B cell (primary cell): ENCODE measurements around the gene GRIN3A. TPM values are rescaled to one million over a fixed set of nuclear protein-coding genes. Genes with fewer than 3 reads are reported as not detected.

Source experiments
- ATAC-seq: fragments of 200-7000 bp; cut with Tn5 transposase; one replicate; pipeline ENCODE4 v1.10.0; 2021; ENCODE audit warnings: low read depth, mild to moderate bottlenecking, moderate number of reproducible peaks, moderate library complexity
- CTCF ChIA-PET: fragments of 350-600 bp; sonication (Branson Sonifier 250); formaldehyde crosslinking; loops from one replicate; lab custom pipeline; 2021; ENCODE audit warnings: antibody characterized with exemption, inconsistent platforms; lab: Charles Lee
- POLR2A ChIA-PET: fragments of 350-600 bp; sonication (Branson Sonifier 250); formaldehyde crosslinking; loops from one replicate; lab custom pipeline; 2021; ENCODE audit warnings: antibody characterized with exemption; lab: Charles Lee
- DNase-seq: peaks from one replicate; pipeline ENCODE4 v3.0.0; 2013
- H2AFZ ChIP-seq: 2 replicates; pipeline ENCODE4 v1.6.1; 2012; ENCODE audit warnings: mild to moderate bottlenecking, low read depth, low read length; ENCODE audit not compliant: insufficient read depth, poor library complexity, severe bottlenecking
- H3K27ac ChIP-seq, 2 donors: 1 replicate in 1 of 2; 2 replicates in 1 of 2; pipeline ENCODE4 v1.5.1; 2012 to 2013; ENCODE audit warnings: low read length in 2 of 2, mild to moderate bottlenecking in 2 of 2, moderate library complexity in 1 of 2
- H3K27me3 ChIP-seq, 4 experiments: fragments of 200-600 bp in 1 of 4; sonication (generic) in 1 of 4; replicated peaks in 1 of 4; 1 replicate in 2 of 4; 2 replicates in 2 of 4; pipeline versions ENCODE4 v1.6.1 to v1.7.0; 2013 to 2016; ENCODE audit warnings: low read length in 3 of 4, mild to moderate bottlenecking in 2 of 4, mixed read lengths in 1 of 4, moderate library complexity in 1 of 4; ENCODE audit not compliant: insufficient read depth in 4 of 4, control insufficient read depth in 3 of 4; ENCODE audit errors: control extremely low read depth in 1 of 4
- H3K36me3 ChIP-seq, 2 experiments: replicated peaks in 1 of 2; 1 replicate in 1 of 2; 2 replicates in 1 of 2; pipeline versions ENCODE4 v1.6.1 to v1.7.1; 2013; ENCODE audit warnings: low read length in 1 of 2; ENCODE audit not compliant: insufficient read depth in 2 of 2, control insufficient read depth in 1 of 2; ENCODE audit errors: control extremely low read depth in 1 of 2, extremely low read depth in 1 of 2
- H3K4me1 ChIP-seq, 2 donors: fragments of 200-600 bp in 1 of 2; sonication (generic) in 1 of 2; 1 replicate in 1 of 2; 2 replicates in 1 of 2; pipeline versions ENCODE4 v1.5.1 to v1.6.1; 2013 to 2017; ENCODE audit warnings: low read length in 2 of 2; ENCODE audit not compliant: control insufficient read depth in 2 of 2, insufficient read depth in 2 of 2
- H3K4me2 ChIP-seq: replicated peaks from 2 replicates; pipeline ENCODE3; 2012; ENCODE audit warnings: mild to moderate bottlenecking, low read depth, low read length; ENCODE audit not compliant: poor library complexity, severe bottlenecking
- H3K4me3 ChIP-seq, 5 experiments: fragments of 200-600 bp in 1 of 5; sonication (generic) in 1 of 5; 1 replicate in 3 of 5; 2 replicates in 2 of 5; pipeline versions ENCODE4 v1.5.1 to v1.7.0; 2011 to 2016; ENCODE audit warnings: low read length in 4 of 5, mild to moderate bottlenecking in 4 of 5, low read depth in 2 of 5, control low read depth in 1 of 5, moderate library complexity in 1 of 5; ENCODE audit not compliant: insufficient read depth in 1 of 5; ENCODE audit errors: control extremely low read depth in 1 of 5, extremely low read depth in 1 of 5
- H3K79me2 ChIP-seq: fragments of 200-600 bp; sonication (generic); one replicate; pipeline ENCODE4 v1.6.0; 2016; ENCODE audit warnings: low read length; ENCODE audit not compliant: control insufficient read depth, insufficient read depth
- H3K9ac ChIP-seq: fragments of 200-600 bp; sonication (generic); 2 replicates; pipeline ENCODE4 v1.6.1; 2017; ENCODE audit warnings: mild to moderate bottlenecking, low read length, moderate library complexity
- H3K9me3 ChIP-seq, 3 donors: one replicate each; pipeline versions ENCODE4 v1.6.1 to v1.7.1; 2013; ENCODE audit warnings: low read length in 2 of 3; ENCODE audit not compliant: control insufficient read depth in 2 of 3, insufficient read depth in 1 of 3; ENCODE audit errors: control extremely low read depth in 1 of 3
- H4K20me1 ChIP-seq: 2 replicates; pipeline ENCODE4 v1.6.0; 2012; ENCODE audit warnings: mild to moderate bottlenecking, low read length; ENCODE audit not compliant: insufficient read depth, control insufficient read depth, poor library complexity, severe bottlenecking
- H3K27ac Mint-ChIP-seq: one replicate; pipeline ENCODE4 v1.8.0; 2021; ENCODE audit warnings: mixed read lengths
- H3K27me3 Mint-ChIP-seq: one replicate; pipeline ENCODE4 v1.8.0; 2021; ENCODE audit warnings: mixed read lengths
- H3K4me1 Mint-ChIP-seq: one replicate; pipeline ENCODE4 v1.8.0; 2021; ENCODE audit warnings: mixed read lengths
- H3K4me3 Mint-ChIP-seq: one replicate; pipeline ENCODE4 v1.8.0; 2021; ENCODE audit warnings: mixed read lengths
- H3K9me3 Mint-ChIP-seq: one replicate; pipeline ENCODE4 v1.8.0; 2022; ENCODE audit warnings: mixed read lengths; ENCODE audit not compliant: insufficient read depth
- CTCF ChIP-seq: fragments of 200-600 bp; IDR thresholded peaks from one replicate; pipeline ENCODE4 v1.8.0; 2022; ENCODE audit warnings: antibody characterized with exemption, mild to moderate bottlenecking
- EZH2 ChIP-seq: IDR thresholded peaks from 2 replicates; pipeline ENCODE4 v1.6.1; 2012; ENCODE audit warnings: borderline replicate concordance, low read depth, mild to moderate bottlenecking, moderate library complexity, low read length; ENCODE audit not compliant: insufficient read depth, poor library complexity, severe bottlenecking
- WGBS: methylation state at CpG from one replicate; pipeline ENCODE4 v1.1.5; 2013; ENCODE audit warnings: missing lambda C conversion rate; ENCODE audit not compliant: insufficient coverage; 5-methylcytosine and 5-hydroxymethylcytosine counted together
- intact Hi-C: fragments of 100-400 bp; cut with micrococcal nuclease; formaldehyde crosslinking; loops from one replicate; pipeline ENCODE4 v1.10.0; 2022
- polyA plus RNA-seq: library from polyadenylated mRNA; depleted of rRNA; stranded (reverse); fragments of >200 nt; gene quantifications from 2 replicates; pipeline ENCODE4 v1.2.3, GENCODE V29; 2012
- total RNA-seq, 2 donors: library from RNA; stranded (reverse); fragments of 120-200 nt in 1 of 2; gene quantifications; 1 replicate in 1 of 2; 2 replicates in 1 of 2; pipeline versions ENCODE4 v1.2.3 to v1.2.4, GENCODE V29; 2013 to 2022

GRIN3A gene
- total and polyA plus RNA-seq, 2 donors (not counting 1 experiment from before 2014, with no cell fraction given) = not detected

- no peaks in the 10 kb centered on the region for H3K9me3 ChIP-seq
- ATAC-seq = no peak
- intact Hi-C loops = no loop called here
- no peak for DNase-seq
- Mint-ChIP-seq H3K4me1 (no peaks in the 10 kb centered on the region), H3K9me3 (no peaks in the 10 kb centered on the region), H3K4me3 (no peak overlapping the region), H3K27me3 (peaks cover 14% of the 10 kb centered on the region), H3K27ac (no peak overlapping the region)
- no peak overlapping the region for H3K9ac ChIP-seq
- H3K4me3 ChIP-seq = no peak overlapping the region
- H3K36me3 ChIP-seq = no peaks in the 10 kb centered on the region
- no peaks in the 10 kb centered on the region for H3K79me2 ChIP-seq
- no peaks in the 10 kb centered on the region for H3K4me1 ChIP-seq
- H3K27me3 ChIP-seq = peaks cover 0 to 3% (median 0%) of the 10 kb centered on the region in 4 experiments
- TF ChIP-seq EZH2 (no peak), CTCF (no peak)
- WGBS = 100% methylated on average over 1 of the region's 2 CpGs
- H3K27ac ChIP-seq = no peak overlapping the region
- H4K20me1 ChIP-seq = no peaks in the 10 kb centered on the region
- H2AFZ ChIP-seq = no peak overlapping the region
- CTCF ChIA-PET = no interaction called here
- no peak overlapping the region for H3K4me2 ChIP-seq
- POLR2A ChIA-PET = no interaction called here
Measured at GRCh38 chr9:101718192-101718591, 20.3 kb downstream of the GRIN3A start.

- POLR2A ChIA-PET = no interaction called here
- peaks cover 0 to 3% (median 0%) of the 10 kb centered on the region in 4 experiments for H3K27me3 ChIP-seq
- no peaks in the 10 kb centered on the region for H3K79me2 ChIP-seq
- no peak overlapping the region for H3K27ac ChIP-seq
- no peaks in the 10 kb centered on the region for H3K4me1 ChIP-seq
- no CpG with 5 or more reads among the region's 2 CpGs for WGBS
- ATAC-seq (no peak), DNase-seq (no peak)
- no peaks in the 10 kb centered on the region for H3K4me1 Mint-ChIP-seq
- no peaks in the 10 kb centered on the region for H4K20me1 ChIP-seq
- H3K27me3 Mint-ChIP-seq = peaks cover 24% of the 10 kb centered on the region
- no peak for TF ChIP-seq CTCF
- no peak for TF ChIP-seq EZH2
- H2AFZ ChIP-seq = no peak overlapping the region
- intact Hi-C loops = no loop called here
- H3K9me3 Mint-ChIP-seq = no peaks in the 10 kb centered on the region
- no peaks in the 10 kb centered on the region for H3K36me3 ChIP-seq
- no peak overlapping the region for H3K9ac ChIP-seq
- CTCF ChIA-PET = no interaction called here
- no peak overlapping the region for H3K4me2 ChIP-seq
- no peak overlapping the region for H3K4me3 Mint-ChIP-seq
- H3K4me3 ChIP-seq = no peak overlapping the region
- no peak overlapping the region for H3K27ac Mint-ChIP-seq
- H3K9me3 ChIP-seq = no peaks in the 10 kb centered on the region
Measured at GRCh38 chr9:101716629-101717028, 21.8 kb downstream of the GRIN3A start.
